ENCODE data around the gene NDRG4. TPM values are rescaled to one million over a fixed set of nuclear protein-coding genes. Genes with fewer than 3 reads are reported as not detected.

Gene NDRG4
- total RNA-seq, 3 donors from 2014 or later = 3.7 to 35.0 (median 5.6) TPM

GRCh38 chr16:58462499-58462996, 37.4 kb upstream of the NDRG4 start:
- intact Hi-C loops (cut with DNase I; ENCODE audit: low total_unique reads) = no loop called here

GRCh38 chr16:58462997-58463941, 36.7 kb upstream of the NDRG4 start:
- intact Hi-C loops (cut with DNase I; ENCODE audit: low total_unique reads) = no loop called here
- peaks cover 0 to 12% of the 10 kb centered on the region in 2 donors for H3K4me1 ChIP-seq
- TF ChIP-seq POLR2A (IDR thresholded peaks at IDR 0.05) (no peak), POLR2AphosphoS5 (IDR thresholded peaks at IDR 0.05) (no peak), CTCF (IDR thresholded peaks at IDR 0.05) (no peak)
- DNase-seq (ENCODE audit: low spot score in 2 of 2) = no peak
- H3K4me3 ChIP-seq = peak overlapping the region; percentile 47 to 69 (median 53)
- no peak overlapping the region for H3K27ac ChIP-seq
- H3K27me3 ChIP-seq = peaks cover 5 to 57% of the 10 kb centered on the region in 2 donors
- H3K9me3 ChIP-seq = no peaks in the 10 kb centered on the region
- no peaks in the 10 kb centered on the region for H3K36me3 ChIP-seq

More at GRCh38 chr16:58462499-58462996, 37.4 kb upstream of the NDRG4 start:
- Histone ChIP-seq H3K27ac (no peak overlapping the region), H3K4me1 (peaks cover 0 to 12% of the 10 kb centered on the region in 2 donors), H3K27me3 (peaks cover 5 to 50% of the 10 kb centered on the region in 2 donors), H3K36me3 (no peaks in the 10 kb centered on the region), H3K9me3 (no peaks in the 10 kb centered on the region), H3K4me3 (no peak overlapping the region)
- TF ChIP-seq POLR2AphosphoS5 (IDR thresholded peaks at IDR 0.05) = no peak
- no peak for TF ChIP-seq POLR2A (IDR thresholded peaks at IDR 0.05)
- no peak for TF ChIP-seq CTCF (IDR thresholded peaks at IDR 0.05)
- no peak for DNase-seq (ENCODE audit: low spot score in 2 of 2)

- Histone ChIP-seq H3K27me3 (peaks cover 5 to 66% of the 10 kb centered on the region in 2 donors), H3K27ac (no peak overlapping the region), H3K4me3 (peak overlapping the region; percentile 47 to 69 (median 53)), H3K9me3 (no peaks in the 10 kb centered on the region), H3K4me1 (peaks cover 0 to 12% of the 10 kb centered on the region in 2 donors), H3K36me3 (no peaks in the 10 kb centered on the region)
- intact Hi-C loops (cut with DNase I; ENCODE audit: low total_unique reads) = no loop called here
- no peak for DNase-seq (ENCODE audit: low spot score in 2 of 2)
- TF ChIP-seq POLR2A (IDR thresholded peaks at IDR 0.05) (no peak), CTCF (IDR thresholded peaks at IDR 0.05) (no peak), POLR2AphosphoS5 (IDR thresholded peaks at IDR 0.05) (no peak)
Observed at GRCh38 chr16:58464047-58464915, 35.7 kb upstream of the NDRG4 start.

- peaks cover 5 to 66% of the 10 kb centered on the region in 2 donors for H3K27me3 ChIP-seq
- intact Hi-C loops (cut with DNase I; ENCODE audit: low total_unique reads) = no loop called here
- no peak for TF ChIP-seq POLR2A (IDR thresholded peaks at IDR 0.05)
- TF ChIP-seq CTCF (IDR thresholded peaks at IDR 0.05) = no peak
- TF ChIP-seq POLR2AphosphoS5 (IDR thresholded peaks at IDR 0.05) = no peak
- H3K36me3 ChIP-seq = no peaks in the 10 kb centered on the region
- H3K4me3 ChIP-seq = peak overlapping the region; percentile 47 to 69 (median 53)
- peaks cover 0 to 12% of the 10 kb centered on the region in 2 donors for H3K4me1 ChIP-seq
- DNase-seq (ENCODE audit: low spot score in 2 of 2) = no peak
- no peak overlapping the region for H3K27ac ChIP-seq
- no peaks in the 10 kb centered on the region for H3K9me3 ChIP-seq
Observed at GRCh38 chr16:58464916-58465731, 34.8 kb upstream of the NDRG4 start.
